DMS79 treated with DMSO at 0.1 percent for 48 hours (cell line): ENCODE measurements around the gene DPP10.
"Not testable (repeated sequence)": the region's sequence is repeated elsewhere in the genome, so short reads cannot be mapped to it uniquely, and the experiment has no call there.

ENCODE experiments used
- DNase-seq: peaks from one replicate; lab custom pipeline; 2025; lab: John Stamatoyannopoulos, UW

DPP10 gene

DNA sequence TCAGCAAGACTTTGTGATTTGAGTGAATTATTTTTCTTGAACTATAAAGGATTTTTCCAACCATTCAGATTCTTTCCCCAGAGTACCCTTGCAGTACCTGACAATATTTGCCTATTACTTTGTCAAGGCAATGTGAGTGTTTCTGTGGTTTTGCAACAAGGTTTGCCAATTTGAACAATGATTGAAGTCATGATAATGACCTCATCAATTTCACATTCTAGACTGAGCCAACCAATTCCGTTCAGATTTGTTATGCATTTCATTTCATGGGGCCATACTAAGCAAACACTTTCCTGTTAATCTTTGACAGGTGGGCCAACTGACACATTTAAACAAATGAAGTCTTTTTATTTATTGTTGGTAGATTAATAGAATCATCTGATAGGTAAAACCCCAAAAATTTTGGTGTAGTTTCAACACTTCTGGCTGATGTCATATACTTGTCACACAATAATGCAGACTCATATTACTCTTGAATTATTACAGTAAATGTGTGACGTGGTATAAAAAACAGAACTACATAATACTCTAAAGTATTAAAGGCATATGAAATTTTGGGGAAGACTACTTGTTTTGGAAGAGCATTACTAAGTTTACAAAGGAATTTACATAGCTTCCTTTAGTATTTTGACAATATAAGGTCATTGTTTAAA is 526.4 kb downstream of the DPP10 start:
- DNase-seq, result no peak

DNA sequence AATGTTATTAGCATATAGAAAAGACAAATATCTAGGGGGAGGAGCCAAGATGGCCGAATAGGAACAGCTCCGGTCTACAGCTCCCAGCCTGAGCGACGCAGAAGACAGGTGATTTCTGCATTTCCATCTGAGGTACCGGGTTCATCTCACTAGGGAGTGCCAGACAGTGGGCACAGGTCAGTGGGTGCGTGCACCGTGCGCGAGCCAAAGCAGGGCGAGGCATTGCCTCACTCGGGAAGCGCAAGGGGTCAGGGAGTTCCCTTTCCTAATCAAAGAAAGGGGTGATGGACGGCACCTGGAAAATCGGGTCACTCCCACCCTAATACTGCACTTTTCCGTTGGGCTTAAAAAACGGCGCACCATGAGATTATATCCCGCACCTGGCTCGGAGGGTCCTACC is 561.9 kb downstream of the DPP10 start:
- DNase-seq, result not testable (repeated sequence)

DNA sequence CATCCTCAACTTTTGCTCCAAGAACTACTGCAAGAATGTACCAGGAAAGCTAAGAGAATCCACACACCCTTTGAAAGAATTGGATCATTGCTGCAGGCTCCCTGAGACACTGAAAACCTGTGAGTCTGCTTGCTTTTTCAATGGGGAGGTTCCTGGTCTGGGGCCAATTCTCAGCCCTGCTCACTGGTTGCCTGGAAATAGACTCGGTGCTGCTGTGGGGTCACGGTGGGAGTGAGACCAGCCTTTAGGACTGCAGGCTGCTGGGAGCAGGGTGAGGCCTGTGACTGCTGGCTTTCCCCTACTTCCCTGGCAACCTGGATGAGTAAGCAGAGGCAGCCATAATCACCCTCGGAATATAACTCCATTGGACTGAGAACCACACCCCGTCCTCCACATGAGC is 569.3 kb downstream of the DPP10 start:
- no peak for DNase-seq

DNA sequence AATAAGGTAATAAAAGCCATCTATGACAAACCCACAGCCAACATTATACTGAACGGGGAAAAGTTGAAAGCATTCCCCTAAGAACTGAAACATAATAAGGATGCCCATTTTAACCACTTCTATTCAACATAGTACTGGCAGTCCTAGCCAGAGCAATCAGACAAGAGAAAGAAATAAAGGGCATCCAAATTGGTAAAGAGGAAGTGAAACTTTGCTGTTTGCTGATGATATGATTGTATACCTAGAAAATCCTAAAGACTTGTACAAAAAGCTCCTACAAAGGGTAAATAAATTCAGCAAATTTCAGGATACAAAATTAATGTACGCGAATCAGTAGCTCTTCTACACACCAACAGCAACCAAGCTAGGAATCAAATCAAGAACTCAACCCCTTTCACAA is 579.6 kb downstream of the DPP10 start:
- DNase-seq, result not testable (repeated sequence)

DNA sequence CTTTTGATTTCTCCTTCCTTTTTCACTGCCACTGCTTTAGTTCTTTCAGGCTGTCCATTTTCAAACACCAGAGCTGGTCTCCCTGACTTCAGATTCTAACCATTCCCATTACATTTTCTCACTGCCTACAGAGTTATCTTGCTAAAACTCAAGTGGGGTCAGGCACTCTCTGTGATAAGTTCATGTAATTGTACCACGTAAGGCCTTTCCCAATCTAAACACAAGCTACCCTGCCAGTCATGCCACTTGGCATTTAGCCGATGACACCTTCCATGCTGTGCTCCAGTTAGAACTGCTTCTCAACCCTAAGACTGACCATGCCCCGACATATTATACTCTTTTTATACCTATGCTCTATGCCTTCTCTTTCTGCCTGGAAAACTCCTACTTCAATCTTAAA is 592.4 kb downstream of the DPP10 start:
- DNase-seq, result no peak

DNA sequence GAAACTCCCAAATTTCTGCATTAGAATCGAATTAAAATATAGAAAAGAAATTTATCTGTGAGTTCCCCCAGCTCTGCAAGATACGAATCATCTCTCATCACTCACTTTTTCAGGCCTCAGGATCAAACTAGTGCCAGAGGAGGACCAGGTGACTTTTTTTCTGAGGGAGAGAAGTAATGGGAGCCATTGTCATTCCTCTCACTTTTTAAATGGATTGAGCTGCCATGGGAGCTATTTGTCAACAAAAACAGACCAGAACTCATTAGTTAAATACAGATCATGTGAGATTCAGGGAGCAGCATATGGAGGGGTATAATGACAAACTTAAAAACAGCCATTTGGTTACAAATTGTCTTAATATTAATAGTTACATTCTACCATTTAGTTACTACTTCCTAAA is 594.4 kb downstream of the DPP10 start:
- DNase-seq, result no peak

DNA sequence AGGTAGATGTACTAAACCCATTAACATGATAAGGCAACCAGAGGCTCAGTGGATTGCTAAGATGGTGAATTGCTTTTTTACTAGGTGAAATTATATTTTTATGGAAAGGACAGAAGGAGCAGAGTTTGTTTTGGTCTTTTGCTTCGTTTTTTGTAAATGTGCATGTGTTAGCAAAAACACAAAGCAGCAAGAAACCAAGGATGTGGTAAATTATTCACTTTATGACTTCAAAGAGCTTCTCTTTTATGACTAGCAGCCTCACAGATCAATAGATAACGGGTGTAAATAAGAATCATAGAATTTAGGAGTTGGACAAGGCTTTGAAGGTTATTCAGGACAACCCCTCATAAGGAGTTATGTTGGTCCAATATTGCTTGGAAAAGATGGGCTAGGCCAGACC is 615.0 kb downstream of the DPP10 start:
- no peak for DNase-seq

DNA sequence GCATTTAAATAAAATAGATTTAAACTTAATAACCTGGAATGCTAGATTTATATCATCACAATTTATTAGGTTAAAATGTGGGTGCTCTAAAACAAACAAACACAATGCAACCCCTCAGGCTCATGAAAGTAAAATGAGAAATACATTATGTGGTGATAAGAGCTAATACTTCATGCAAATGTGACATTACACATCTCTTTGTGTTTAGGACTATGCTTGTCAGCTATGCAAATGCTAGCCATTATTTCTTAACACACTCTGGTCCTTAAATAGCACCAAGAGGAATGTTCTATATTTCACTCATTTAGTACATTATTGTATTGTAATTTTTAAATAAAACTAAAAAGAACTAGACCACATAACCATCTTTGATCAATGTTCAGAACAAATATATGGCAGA is 627.6 kb downstream of the DPP10 start:
- no peak for DNase-seq

DNA sequence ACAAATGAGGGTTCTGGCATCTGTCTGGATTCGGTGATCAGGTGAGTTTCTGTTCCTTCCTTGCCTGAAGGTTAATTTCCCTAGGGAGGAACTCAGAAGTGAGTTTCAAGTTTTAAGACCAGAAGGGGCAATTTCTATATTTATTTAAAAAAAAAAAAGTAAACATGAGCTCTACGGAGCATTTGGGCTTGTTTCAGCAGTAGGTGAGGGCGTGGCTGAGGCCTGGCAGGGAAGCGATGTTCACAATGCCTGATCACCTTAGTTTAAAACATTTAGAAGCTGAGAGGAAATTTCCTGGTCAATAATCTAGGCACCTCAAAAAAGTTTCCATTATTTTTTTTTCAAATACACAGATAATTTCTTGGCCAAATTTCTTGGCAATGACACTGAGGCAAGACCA is 629.1 kb downstream of the DPP10 start:
- no peak for DNase-seq

DNA sequence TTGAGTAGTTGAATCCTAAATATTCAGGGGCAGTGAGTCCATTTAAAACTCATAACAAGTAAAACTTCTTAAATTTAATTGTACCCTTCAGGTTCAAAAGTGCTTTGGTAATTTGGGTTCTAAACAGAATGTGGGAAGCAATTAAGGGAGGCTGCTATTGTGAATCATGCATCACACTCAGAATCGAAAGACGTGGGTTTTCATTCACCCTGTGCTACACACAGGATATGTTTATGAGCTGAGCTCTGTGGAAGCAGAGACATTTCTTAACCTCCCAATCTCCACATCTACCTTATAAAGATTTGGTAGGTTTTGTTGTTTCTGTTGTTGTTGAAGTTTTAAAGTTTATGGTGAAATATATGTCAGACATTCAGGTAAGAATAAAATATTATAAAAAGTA is 633.4 kb downstream of the DPP10 start:
- DNase-seq, result no peak

DNA sequence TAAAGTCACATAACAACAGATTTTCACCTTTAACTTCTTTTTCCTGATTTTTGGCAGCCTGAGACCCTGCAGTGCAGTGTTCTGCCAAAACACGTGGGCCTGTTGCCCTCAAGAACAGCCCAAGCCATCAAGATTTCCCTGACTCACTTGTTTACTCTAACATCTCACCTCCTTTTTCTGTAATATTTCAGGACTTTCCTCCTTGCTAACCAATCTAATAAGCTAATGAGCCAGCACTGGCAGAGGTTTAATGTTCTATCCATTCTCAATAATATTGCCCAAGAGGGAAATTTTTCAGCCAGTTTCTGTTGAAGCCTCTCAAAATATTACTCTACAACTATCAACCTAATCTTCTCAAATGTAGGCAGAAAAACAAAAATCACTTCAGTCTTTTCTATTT is 635.2 kb downstream of the DPP10 start:
- DNase-seq, result no peak

DNA sequence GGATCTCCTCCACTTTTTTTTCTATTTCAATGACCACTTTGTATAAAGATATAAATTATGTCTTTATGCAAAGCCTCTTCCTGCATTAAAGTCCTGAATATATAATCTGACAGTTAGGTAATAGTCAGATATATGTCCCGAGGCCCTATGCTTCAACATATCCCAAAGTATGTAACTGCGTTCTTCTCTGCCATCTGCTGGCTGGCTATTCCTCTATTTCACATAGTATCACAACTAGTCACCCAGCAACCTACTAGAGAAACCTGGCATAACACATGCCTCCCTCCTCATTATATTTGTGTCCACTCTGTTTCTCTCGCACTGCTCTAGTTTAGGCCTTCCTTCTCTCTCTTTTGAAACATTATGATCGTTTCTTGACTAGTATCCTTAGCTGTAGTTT is 640.8 kb downstream of the DPP10 start:
- no peak for DNase-seq

DNA sequence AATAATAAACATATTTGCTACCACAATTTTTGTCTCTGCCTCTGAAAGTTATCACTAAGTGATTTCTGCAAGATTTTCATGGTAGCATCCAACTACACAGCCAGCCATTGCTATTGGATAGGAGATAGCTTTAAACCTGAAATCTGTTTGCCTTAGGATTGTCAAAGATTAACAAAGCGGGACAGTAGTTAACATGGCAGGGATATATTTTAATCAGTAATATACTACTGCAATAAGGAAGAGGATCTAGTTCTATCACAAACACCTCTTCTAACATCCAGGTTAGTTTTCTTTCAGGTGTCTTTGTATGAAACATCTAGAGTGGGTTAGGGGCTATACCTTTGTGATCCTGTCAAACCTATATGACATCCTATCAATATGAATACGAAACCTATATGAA is 641.3 kb downstream of the DPP10 start:
- DNase-seq, result no peak

DNA sequence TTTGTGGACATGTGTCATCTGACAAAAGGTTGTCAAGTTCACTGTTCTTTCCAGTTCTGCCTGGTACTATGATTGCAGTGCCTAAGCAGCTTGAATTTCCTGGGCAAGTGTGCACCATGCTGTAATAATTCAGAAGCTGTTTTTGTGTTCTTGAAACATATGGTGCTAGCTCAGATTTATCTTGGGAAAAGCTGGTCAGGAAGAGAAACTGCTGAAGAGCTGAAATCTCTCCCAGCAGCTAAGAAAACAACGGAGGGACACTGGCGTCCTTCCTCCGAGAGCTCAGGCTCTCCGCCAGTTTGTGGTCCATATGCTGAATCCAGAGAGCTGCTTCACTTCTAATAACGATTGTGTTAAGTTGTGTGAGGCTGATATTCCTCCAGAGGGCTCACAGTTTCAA is 642.0 kb downstream of the DPP10 start:
- no peak for DNase-seq

DNA sequence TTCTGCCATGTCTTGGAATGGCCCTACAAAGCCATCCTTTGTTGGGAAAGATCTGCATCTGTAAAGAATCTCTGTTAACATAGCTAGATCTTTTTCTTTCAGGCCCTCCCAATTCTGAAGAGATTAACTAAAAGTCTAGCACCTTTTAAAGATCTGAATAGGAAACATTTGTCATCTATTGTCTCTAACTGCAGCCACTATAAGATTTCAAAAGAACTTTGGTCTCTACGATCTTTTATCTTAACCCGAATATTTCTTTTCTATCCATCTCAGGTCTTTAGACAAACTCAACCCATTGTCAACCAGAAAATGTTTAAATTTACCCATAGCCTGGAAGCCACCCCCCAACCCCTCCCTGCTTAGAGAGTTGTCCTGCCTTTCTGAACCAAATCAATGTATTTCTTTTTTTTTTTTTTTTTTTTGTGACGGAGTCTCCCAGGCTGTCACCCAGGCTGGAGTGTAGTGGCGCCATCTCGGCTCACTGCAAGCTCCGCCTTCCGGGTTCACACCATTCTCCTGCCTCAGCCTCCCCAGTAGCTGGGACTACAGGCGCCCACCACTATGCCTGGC is 643.7 kb downstream of the DPP10 start:
- not testable (repeated sequence) for DNase-seq

DNA sequence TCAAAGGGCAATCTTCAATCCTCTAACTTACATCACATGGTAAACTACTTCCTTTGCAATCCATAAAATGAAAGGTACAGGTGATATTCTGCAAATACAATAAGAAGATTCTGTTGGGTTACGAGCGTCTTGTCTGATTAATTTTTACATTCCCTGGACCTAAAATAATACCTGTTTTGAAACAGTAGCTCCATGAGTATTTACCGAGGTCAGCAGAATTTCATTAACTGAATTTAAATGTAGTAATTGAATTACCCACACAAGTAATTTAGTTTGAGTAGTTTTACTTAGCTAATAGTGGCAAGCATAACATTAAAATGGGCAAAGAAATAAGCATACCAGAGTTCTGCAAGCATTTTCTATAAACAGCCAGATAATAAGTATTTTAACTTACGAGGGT is 652.0 kb downstream of the DPP10 start:
- DNase-seq, result no peak

DNA sequence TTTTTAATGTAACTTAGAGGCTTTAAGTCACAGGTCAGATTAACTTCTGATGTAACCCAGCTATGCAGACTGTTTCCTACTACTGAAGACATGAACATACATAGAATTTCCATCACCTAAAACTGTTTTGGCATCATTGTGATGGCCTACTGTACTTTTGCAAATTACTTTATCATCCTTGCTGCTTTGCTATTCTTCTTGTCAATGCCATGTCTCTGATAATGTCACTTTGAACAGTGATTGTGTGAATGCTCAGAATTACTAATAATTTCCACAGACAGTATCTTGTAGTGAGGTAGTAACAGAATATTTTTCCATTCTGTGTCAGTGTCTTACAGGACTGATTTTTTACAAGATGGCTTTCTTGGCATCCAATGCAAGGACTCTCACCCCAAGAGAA is 663.5 kb downstream of the DPP10 start:
- DNase-seq, result no peak

DNA sequence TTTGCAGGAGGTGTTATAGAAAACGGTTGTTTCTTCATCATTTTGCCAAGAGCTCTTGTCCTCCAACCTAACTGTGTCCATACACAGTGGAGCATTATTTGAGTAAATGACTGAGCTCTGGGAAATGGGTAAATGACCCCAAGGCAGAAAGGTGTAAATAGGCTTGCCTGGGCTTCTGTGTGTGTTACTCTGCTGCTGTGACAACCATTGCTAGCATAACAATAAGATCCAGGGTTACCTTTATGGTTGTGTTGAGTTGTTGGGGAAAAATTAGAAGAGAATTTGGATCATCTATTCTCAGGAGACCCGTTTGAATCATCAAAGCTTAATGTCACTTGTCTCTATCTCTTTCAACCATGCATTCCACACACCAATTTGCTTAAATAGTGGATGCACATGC is 672.7 kb downstream of the DPP10 start:
- no peak for DNase-seq

DNA sequence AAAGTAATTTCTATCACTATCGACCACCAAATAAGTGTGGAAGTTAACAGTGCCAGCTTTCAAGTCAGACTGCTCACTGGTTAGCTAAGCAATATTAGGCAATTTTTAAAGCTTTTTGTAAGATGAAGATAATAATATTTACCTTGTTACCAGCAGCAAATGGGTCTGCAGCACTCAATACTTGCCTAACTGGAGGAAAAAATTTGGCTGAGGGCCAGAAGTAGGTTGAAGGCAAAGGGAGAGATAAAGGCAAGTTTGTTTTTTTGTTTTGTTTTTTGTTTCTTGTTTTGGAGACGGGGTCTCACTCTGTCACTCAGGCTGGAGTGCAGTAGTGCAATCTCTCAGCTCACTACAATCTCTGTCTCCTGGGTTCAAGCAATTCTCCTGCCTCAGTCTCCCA is 675.9 kb downstream of the DPP10 start:
- DNase-seq, result no peak

DNA sequence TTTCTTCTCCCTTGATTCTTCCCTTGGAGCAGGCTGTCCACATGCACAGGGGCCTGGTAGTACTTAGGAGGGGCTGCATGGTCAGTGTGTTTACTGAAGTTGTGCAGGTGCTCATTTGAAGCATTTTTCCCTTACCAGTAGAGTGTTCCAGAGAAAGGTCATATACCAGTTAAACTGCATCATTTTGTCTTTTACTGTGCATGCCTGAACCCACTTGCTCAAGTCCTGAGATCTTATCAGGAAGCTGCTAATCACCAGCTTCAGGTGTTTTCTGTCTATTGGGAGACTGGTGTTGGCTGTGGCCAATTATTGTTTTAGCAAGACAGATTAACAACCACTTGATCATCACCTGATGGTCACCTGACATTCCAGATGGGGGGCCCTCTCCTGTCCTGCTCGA is 676.6 kb downstream of the DPP10 start:
- no peak for DNase-seq

DNA sequence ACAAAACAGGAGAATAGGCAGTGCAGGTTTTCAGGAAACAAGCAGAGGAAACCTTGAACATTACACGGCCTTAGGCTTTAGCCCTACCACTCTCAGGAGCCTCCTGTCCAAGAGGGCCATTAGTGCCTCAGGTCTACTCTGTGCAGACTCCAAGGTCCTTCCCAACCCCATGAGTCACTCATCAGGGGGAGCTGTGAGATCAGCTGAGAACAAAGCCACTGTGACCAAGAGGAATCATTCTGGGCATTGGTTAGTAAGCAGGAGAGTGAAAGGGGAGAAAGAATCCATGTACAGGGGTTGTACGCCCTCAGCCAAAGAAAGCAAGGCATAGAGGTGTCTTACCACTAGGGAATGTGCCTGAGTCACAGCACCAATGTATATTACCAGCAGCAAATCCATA is 680.3 kb downstream of the DPP10 start:
- no peak for DNase-seq

DNA sequence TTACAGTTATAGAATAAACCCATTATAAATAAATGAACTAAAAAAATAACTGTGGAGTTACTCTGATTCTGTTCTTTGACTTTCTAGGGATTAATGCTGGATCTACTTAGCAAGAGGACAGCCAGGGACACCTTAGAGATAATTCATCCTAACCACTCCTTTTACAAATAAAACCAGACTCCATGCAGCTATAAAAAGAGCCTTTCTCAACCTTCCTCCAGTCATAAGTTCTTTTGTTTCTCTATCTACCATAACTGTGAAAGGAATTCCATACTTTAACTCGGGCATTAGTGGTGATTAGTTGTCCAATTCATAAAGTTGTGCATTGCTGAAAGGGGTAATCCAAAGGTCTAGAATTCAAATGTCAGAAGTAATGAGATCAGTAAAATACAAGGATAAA is 682.4 kb downstream of the DPP10 start:
- no peak for DNase-seq

DNA sequence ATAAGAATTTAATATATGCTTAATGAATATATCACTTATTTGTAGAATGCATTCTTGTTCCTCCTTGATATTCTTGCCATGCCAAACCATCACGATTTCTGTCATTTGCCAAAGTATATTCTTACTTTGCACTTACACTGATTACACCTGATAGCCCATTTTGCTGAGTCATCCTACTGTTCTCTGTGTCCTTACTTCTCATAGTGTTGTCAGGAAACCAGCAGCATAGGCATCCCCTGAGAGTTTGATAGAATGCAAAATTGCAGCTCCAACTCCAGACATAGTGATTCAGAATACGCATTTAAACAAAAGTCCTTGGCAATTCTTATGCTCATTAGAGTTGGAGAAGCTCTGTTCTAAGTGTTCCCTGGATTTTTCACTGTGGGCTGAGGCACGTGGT is 687.1 kb downstream of the DPP10 start:
- DNase-seq, result no peak

DNA sequence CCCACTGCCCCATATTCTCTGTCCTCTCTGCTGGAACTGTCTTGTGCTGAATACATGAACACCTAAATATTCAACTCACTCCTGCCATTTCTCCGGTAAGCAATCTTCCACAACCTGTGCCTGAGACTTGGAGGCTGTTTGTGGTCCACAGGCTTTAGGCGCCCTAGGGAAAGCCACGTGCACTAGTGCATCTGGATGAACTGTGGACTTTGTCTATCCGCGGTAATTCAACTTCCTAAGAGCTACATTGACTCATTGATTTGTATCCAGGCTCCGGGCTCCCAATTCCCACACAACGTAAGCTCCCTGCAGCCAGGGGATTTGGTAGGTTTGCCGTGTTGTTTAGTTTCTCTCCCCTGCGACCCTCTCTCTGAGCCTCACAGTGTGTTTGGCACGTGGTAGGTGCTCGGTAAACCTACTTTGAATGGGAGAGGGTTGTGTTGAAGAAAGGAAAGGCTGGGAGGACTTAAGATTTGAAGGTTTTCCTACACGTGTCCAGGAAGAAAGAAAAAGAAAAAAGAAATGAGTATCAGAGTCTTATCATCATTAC is 718.2 kb downstream of the DPP10 start:
- no peak for DNase-seq
